B cell (primary cell): ENCODE data around the gene PRTFDC1.

Experiments
- EZH2 ChIP-seq: IDR thresholded peaks from 2 replicates; pipeline ENCODE4 v1.6.1; 2012; ENCODE audit warnings: borderline replicate concordance, low read depth, mild to moderate bottlenecking, moderate library complexity, low read length; ENCODE audit not compliant: insufficient read depth, poor library complexity, severe bottlenecking
- TF ChIP-seq, protein P1 (sequence below): fragments of 200-600 bp; IDR thresholded peaks from one replicate; pipeline ENCODE4 v1.8.0; 2022; ENCODE audit warnings: antibody characterized with exemption, mild to moderate bottlenecking

DNA sequence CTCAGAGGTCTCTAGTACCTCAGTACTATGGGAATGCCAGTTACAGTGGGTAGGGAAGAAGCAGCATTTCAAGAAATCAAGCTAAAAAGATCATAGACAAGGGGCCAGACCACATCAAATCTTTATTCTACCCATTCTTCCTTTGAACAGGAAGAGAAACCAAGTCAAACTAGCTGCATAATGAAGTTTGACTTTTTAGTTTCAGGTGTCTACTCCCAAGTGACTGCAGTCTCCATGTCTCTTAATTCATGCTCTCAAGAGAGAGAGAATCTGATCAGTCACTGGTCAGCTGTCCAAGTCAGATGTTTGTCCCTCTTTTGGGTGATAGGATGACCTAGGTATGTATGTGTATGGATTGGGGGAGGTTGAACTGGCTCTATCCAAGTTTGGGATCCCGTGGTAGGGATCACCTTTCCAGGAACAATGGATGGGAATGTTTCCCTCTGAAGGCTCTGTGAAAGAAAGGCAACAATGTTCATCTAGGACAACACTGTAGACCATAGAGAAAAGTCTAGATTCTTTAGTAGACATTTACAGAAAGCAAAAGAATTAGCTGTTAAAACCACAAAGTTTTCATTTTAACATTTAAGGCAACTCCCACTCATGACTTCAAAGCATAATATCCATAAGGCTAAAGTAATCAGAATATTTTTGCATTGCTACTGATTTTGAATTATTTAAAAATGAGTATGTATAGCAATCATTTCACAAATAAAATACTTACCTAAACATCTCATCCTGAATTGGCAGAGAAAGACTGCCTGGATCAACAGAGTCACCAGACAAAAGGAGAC, 30.1 kb upstream of the PRTFDC1 start:
- TF ChIP-seq, protein P1, sequence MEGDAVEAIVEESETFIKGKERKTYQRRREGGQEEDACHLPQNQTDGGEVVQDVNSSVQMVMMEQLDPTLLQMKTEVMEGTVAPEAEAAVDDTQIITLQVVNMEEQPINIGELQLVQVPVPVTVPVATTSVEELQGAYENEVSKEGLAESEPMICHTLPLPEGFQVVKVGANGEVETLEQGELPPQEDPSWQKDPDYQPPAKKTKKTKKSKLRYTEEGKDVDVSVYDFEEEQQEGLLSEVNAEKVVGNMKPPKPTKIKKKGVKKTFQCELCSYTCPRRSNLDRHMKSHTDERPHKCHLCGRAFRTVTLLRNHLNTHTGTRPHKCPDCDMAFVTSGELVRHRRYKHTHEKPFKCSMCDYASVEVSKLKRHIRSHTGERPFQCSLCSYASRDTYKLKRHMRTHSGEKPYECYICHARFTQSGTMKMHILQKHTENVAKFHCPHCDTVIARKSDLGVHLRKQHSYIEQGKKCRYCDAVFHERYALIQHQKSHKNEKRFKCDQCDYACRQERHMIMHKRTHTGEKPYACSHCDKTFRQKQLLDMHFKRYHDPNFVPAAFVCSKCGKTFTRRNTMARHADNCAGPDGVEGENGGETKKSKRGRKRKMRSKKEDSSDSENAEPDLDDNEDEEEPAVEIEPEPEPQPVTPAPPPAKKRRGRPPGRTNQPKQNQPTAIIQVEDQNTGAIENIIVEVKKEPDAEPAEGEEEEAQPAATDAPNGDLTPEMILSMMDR: no peak
- no peak for TF ChIP-seq EZH2
